HEK293T (cell line): Measurements from ENCODE around the gene AFF1.

ENCODE experiments used
- BHLHE40 ChIP-seq: fragments of 450-650 bp; IDR thresholded peaks from 2 replicates; pipeline ENCODE4 v1.6.1; 2016; ENCODE audit warnings: mild to moderate bottlenecking, moderate library complexity, borderline replicate concordance
- CTBP1 ChIP-seq: fragments of 450-650 bp; IDR thresholded peaks from 2 replicates; pipeline ENCODE4 v1.6.1; 2016; ENCODE audit warnings: borderline replicate concordance
- ELF4 ChIP-seq: fragments of 450-650 bp; IDR thresholded peaks from 2 replicates; pipeline ENCODE4 v1.6.1; 2017; ENCODE audit warnings: antibody characterized with exemption
- FOXK2 ChIP-seq: fragments of 450-650 bp; IDR thresholded peaks from 2 replicates; pipeline ENCODE4 v1.6.1; 2016; ENCODE audit warnings: mild to moderate bottlenecking
- FOXM1 ChIP-seq: fragments of 450-650 bp; IDR thresholded peaks from 2 replicates; pipeline ENCODE4 v1.6.1; 2017; ENCODE audit warnings: mild to moderate bottlenecking, borderline replicate concordance
- NFRKB ChIP-seq: fragments of 450-650 bp; IDR thresholded peaks from 2 replicates; pipeline ENCODE4 v1.6.1; 2016; ENCODE audit warnings: mild to moderate bottlenecking, moderate library complexity
- PKNOX1 ChIP-seq: fragments of 450-650 bp; IDR thresholded peaks from 2 replicates; pipeline ENCODE4 v1.6.1; 2016
- SP1 ChIP-seq: fragments of 450-650 bp; IDR thresholded peaks from 2 replicates; pipeline ENCODE4 v1.6.1; 2017
- SUZ12 ChIP-seq: fragments of 450-650 bp; IDR thresholded peaks from 2 replicates; pipeline ENCODE4 v1.6.1; 2016; ENCODE audit warnings: mild to moderate bottlenecking
- ZNF384 ChIP-seq: fragments of 450-650 bp; IDR thresholded peaks from 2 replicates; pipeline ENCODE4 v1.6.1; 2016

GRCh38 chr4:87055311-87055710, 120.5 kb downstream of the AFF1 start:
- TF ChIP-seq PKNOX1 (no peak), SP1 (no peak), NFRKB (no peak), SUZ12 (no peak), ZNF384 (no peak), ELF4 (no peak), CTBP1 (no peak), BHLHE40 (no peak), FOXM1 (no peak), FOXK2 (no peak)
